ENCODE data around the gene EFNB3.

EFNB3 gene

DNA sequence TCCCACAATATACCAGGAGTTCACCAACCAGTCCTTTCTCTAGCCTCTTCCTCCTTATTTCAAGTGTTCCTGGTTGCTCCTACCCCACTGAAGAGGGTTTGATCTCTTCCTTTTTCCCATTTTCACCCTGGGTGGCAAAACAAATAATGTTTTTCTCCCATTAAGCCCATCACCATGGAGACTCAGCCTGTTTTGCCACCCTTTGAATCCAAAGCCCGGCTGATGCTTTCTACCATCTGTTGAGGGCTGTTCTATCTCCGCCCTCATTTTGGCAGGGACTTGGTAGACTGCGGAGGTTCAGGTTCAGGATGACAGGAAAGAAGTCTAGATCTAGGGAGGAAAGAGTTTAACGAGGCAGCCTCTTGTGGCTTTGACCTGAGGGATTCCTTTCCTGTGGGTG lies 15.1 kb downstream of the EFNB3 start:
- no peak for DNase-seq

DNA sequence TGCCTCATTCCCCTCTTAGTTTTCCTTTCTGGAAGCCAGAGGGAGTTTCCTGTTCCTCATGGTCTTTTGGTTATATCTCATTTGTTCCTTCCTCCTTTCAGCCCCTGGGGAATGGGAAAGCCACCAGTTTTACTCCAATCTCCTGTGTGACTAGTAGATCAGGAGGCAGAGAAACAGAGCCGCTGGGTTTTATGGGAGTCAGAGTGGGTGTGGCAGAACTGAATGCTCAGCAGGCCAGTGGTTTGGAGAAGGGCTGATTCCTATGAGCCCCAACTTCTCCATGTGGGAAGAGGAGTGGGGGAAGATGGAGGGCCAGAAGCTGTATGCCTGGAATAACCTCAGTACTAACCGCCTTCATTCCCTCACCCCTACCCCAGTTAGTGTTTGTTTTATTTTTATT lies 16.6 kb downstream of the EFNB3 start:
- no peak for DNase-seq

DNA sequence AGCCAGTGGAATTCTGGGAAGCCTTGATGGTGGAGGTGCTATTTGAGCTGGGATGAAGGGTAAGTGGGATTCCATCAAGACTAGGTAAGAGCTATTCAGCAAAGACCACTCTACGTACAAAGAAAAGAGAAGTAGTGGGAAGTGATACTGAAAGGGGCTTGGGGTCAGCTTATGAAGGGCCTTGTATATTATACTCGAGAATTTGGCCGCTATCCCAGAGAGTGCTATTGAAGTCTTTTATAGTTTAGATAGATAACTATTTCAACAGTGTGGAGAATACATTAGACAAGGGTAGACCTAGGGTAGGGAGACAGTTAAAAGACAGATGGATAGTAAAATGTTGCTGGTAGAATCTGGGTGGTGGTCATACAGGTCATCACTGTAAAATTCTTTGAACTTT lies 22.9 kb downstream of the EFNB3 start:
- no peak for DNase-seq

GRCh38 chr17:7729816-7730215 lies 24.8 kb downstream of the EFNB3 start:
- DNase-seq: no peak

- no peak for DNase-seq
Observed at GRCh38 chr17:7732981-7733539, 28.1 kb downstream of the EFNB3 start.

DNA sequence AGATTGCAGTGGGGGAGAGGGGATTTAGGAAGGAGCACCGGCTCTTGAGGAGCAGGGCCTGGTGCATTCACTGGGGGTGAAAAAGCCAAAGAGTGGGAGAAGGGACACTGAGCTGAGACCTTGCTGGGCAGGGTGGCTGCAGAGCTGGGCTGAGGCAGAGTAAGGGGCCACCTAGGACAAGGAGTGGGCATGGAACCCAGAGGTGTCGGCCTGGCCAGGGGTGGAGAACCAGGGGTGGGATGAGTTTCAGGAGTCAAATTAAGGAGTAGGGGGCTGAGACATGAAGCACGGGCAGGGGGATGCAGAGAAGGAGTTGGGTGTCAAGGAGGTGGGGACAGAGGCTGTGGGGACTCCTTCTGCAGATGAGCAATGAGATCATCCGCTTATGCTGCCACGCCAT lies 32.6 kb downstream of the EFNB3 start:
- DNase-seq: no peak

- DNase-seq: no peak
Observed at GRCh38 chr17:7739746-7740145, 34.7 kb downstream of the EFNB3 start.

GRCh38 chr17:7740481-7741001 lies 35.5 kb downstream of the EFNB3 start:
- no peak for DNase-seq

GRCh38 chr17:7742729-7743128 lies 37.7 kb downstream of the EFNB3 start:
- DNase-seq: no peak

- no peak for DNase-seq
Observed at GRCh38 chr17:7744416-7744815, 39.4 kb downstream of the EFNB3 start.

DNA sequence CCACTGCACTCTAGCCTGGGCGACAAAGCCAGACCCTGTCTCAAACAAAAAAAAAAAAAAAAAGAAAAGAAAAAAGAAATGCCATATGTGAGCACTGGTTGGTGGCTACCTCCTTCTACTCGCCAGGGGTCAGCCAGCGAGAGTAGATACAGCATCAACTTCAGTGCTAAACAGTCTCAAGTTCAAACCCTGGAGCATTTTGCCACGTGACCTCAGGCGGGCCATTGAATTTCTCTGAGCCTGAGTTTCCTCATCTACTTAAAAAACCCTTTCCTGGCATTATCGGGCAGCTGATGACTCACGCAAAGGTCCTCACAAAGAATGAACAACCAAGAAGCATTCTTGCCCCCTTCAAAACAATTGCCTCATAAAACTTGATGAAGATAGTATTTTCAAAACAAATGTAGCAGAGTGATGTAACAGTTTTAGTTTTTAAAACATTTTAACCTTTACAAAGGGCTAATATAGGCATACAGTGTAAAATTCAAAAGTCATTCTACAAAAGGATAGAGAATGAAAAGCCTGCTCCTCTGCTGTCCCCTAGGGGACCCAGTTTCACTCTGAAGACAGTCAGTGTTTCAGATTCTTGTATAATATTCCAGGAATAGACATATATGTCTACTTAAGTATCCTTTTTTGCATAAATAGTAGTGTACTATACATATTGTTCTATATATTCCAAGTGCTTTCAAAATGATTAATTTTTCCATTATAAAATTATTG lies 40.9 kb downstream of the EFNB3 start:
- no peak for DNase-seq

GRCh38 chr17:7747635-7748071 lies 42.7 kb downstream of the EFNB3 start:
- no peak for DNase-seq

GRCh38 chr17:7748076-7748775 lies 43.2 kb downstream of the EFNB3 start:
- DNase-seq: no peak

DNA sequence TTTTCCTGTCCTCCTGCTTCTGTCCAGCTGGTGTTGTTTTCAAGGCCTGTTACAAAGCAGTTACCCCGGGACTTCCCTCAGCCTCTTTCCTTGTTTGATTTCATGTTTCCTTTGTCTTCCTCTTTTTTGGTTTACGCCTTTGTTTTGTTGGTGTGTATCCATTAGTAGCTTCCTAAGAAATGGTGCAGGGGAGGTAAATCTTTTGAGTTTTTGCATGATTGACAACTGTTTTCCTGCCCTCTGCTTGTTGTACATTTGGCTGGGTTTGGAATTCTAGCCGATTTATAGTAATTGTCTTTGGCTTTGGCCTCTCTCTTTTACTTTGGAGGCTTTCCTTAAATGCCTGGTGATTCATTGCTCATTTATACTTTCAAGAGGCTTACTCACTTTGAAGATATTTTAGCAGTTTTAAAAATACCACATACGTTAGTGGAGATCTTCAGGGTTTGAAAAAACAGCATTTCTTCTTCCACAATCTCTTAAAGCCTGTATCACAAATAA lies 45.4 kb downstream of the EFNB3 start:
- DNase-seq: no peak

DNA sequence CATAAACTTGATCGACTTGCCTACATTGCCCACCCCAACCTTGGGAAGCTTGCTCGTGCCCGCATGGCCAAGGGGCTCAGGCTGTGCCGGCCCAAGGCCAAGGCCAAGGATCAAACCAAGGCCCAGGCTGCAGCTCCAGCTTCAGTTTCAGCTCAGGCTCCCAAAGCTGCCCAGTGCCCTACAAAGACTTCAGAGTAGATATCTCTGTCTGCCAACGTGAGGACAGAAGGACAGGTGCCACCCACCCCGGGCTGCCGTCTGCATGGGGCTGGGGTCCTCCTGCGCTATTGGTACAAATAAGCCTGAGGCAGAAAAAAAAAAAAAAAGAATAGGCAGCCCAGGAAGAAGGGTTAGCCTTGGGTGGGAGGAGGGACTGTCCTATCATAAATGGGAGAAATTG lies 49.7 kb downstream of the EFNB3 start:
- DNase-seq: no peak

DNA sequence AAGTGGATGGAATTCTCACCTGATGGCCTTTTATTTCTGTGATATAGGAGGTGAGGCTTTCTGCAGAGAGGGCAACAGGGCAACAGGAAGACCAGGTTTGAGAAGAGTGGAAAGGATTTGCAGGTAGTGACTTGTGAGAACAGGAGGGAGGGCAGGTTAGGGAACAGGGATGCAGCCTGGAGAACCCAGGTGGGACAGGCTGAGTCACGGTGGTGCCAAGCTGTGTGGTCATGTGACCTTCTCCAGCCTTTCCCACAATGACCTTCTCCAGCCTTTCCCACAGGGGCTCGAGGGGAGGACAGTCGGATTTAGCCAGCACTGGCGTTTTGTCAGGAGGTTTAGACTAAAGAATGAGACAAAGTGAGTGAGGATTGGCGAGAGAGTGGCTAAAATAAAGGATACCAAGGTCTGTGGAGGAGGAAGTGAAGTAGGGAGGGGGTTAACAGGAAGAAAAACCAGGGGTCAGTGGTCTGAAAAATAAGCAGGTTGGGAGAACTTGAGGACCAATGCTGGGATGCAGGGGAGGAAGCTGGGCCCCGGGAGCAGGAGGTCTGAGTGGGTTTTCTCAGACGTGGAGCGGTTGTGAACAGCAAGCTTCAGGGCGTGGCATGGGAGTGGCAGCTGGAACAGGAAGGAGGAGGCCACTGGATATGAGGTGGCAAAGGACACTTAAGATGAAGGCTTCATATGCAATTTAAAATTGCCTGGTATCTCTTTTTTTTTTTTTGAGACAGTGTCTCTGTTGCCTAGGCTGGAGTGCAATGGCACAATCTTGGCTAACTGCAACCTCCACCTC lies 50.3 kb downstream of the EFNB3 start:
- DNase-seq: no peak

GRCh38 chr17:7756968-7757367 lies 52.0 kb downstream of the EFNB3 start:
- DNase-seq: no peak
